GM21526 (cell line): ENCODE results near the gene UBR3.
"Not testable (repeated sequence)": the region's sequence is repeated elsewhere in the genome, so short reads cannot be mapped to it uniquely, and the experiment has no call there.

Experiments used
- ATAC-seq: cut with Tn5 transposase; IDR thresholded peaks from one replicate; pipeline ENCODE4 v1.9.1; 2021; ENCODE audit warnings: moderate library complexity; ENCODE audit not compliant: unreplicated experiment, low FRiP score

UBR3 gene

DNA sequence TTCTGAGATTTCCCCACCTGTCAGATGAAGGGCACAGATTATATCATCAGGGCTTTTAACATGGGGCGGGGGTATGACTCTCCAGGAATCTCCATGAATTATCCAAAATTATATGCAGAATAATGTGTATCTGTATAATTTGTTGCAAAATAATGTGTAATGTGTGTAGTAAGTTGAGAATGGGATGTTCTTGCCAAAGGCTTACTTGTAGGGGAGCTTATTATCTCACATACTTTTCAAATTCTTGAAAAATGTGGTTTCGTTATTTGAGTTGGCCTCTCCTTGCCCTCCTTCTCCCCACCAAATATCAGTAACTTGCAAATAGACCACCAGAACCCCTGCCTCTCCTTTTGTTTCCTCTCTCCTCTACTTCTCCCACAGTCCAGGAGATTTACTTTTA is 35.6 kb downstream of the UBR3 start:
- no peak for ATAC-seq

DNA sequence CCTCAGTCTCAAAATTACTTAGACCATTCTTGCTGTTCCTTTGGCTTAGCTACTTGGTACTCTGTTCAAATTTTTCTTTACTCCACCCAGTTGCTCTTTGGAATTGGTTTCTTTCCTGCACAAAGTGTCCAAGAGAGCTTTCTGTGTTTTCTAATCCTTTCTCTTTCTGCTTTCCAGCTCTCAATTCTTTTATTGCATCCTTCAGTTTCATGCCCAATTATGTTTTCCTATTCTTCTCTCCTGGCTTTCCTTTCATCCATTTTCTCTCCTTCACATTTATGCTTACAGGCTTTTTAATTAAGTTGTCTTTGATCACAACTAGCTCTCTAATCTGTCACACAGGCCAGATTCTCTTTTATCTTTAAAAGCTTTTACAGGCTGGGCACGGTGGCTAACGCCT is 38.2 kb downstream of the UBR3 start:
- no peak for ATAC-seq

DNA sequence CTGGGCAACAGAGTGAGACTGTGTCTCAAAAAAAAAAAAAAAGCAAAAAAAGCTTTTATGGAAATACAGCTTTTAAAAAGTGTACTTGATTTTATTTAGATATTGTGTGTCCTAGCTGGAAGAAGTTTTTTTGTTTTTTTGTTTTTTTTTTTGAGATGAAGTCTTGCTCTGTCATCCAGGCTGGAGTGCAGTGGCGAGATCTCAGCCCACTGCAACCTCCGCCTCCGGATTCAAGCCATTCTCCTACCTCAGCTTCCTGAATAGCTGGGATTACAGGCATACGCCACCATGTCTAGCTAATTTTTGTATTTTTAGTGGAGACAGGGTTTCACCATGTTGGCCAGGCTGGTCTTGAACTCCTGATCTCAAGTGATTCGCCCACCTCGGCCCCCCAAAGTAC is 39.0 kb downstream of the UBR3 start:
- ATAC-seq, result not testable (repeated sequence)

DNA sequence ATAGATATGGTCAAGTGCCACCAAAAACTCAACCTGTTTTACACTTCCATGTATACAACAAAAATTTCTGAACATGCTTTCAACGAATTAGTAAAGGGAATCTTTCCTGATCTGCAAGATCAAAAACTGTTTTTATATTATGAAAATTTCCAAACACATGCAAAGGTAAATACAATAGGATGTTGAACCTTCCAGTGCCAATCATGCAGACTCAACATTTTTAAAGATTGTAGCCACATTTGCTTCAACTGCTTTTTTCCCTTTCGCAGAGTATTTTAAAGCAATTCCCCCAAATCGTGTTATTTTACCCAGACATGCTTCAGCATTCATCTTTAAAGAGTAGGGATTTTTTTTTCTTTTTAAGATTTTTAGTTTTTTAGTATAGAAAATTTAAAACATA is 40.3 kb downstream of the UBR3 start:
- ATAC-seq, result no peak

DNA sequence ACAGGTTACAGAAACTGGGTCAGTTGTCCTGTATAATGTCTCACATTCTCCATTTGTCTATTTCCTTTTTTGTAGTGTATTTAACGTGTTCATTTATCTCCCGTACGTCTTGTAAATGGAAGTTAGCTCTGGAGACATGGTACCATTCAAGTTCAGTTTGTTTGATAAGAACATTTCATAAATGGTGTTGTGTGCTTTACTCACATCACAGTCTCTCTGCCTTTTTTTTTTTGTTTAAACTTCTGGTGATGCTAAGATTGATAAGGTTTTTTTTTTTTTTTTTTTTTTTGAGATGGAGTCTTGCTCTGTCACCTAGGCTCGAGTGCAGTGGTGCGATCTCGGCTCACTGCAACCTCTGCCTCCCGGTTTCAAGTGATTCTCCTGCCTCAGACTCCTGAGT is 41.7 kb downstream of the UBR3 start:
- ATAC-seq, result no peak

DNA sequence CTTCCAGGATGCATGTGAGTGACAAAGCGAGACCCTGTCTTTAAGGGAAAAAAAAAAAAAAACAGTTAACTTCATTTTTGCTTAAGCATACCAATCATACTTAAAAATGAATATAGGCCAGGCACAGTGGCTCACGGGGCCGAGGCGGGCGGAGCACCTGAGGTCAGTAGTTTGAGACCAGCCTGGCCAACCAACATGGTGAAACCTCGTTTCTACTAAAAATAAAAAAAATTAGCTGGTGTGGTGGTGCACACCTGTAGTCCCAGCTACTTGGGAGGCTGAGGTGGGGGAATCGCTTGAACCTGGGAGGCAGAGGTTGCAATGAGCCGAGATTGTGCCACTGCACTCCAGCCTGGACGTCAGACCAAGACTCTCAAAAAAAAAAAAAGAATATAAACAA is 44.1 kb downstream of the UBR3 start:
- ATAC-seq, result not testable (repeated sequence)

DNA sequence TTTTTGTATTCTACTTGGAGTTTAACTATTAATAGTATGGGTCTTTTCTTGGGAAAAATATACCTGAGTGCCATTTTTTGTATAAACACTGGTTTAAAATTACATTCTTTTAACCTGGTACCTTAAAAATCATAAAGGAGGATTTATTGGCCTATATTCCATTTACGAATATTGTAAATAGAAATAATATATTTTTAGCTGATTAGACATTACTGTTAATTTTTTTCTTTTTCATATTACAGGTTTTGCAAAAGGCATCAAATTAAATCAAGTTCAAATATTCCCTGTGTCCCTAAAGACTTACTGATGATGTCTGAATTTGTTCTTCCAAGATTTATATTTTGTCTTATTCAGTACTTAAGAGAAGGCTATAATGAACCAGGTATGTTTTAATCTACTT is 44.7 kb downstream of the UBR3 start:
- ATAC-seq, result no peak

DNA sequence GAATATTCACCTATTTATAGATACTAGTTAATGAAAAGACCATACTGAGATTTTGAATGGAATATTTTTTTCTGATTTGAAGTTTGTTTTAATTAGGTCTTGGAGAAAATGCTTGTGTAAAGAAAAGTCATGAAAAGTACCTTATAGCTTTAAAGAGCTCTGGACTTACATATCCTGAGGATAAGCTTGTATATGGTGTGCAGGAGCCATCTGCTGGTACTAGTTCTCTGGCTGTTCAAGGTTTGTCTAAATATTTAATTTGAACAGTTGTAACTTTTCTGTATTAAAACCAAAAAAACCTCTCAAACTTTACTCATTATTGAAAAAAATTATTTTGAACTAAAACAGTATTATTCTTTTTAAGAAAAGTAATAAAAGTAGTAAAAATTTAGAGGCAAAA is 50.1 kb downstream of the UBR3 start:
- ATAC-seq, result no peak

DNA sequence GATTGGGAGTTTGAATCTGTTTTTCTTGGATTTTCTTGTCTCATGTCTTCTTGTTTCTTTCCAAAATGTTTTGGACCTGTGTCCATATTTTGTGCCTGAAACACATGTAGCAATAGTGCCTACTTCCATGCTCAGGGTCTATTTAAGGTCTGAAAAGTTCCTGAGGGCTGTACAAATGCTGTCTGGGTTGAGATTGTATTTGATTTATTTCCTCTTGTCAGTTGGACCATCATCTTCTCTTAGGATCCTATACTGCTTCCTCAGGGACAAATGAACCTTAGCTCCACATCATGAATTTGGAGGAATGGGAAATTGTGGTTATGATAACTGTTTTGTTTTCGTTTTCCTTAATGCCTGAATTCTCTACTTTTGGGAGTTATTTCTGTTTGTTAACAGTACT is 59.9 kb downstream of the UBR3 start:
- ATAC-seq, result no peak

DNA sequence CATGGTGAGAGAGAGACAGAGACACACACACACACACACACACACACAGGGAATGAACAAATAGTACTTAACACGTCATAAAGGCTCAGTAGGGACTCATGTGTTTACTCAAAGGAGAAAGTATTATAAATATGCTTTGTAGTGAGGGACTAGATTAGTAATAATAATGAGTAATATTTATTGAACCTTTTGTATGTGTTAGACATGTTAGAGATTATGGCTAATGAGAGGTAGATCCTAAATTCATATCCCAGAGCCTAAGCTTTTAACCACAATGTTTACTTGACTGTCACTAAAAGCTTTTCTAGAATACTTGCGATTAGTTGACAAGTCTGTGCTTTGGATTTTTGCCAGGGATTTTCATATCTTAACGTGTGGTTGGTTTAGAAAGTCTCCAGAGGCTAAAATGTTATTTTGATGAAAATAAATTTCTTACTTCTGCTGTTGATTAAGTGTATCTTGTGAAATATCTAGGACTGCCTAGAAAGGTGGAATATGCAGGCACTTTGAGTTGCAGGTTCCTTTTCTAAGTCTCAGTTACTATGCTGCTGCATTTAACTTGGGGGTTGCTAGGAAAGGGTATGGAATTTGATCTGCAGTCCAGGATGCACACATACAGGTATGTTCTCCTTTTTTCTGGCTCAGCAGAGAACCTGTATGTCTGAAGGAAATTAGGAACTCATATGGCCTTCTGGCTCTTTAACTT is 64.5 kb downstream of the UBR3 start:
- no peak for ATAC-seq

DNA sequence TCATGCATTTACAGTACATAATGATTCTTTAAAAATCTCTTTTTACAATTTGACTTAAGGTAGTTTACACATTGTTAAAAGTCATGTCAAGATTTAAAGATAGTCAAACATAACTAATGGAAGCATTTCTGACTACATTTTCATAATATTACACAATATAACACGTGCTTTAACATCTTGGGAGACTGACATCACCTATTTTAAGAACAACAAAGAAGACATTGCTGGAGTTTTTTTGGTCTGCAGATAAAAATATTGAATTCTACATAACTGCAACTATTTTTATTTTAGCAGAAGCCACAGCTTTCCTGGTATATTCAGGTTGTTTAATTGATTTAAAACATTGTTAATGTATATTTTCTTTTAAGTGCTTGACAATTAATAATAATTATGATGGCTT is 65.7 kb downstream of the UBR3 start:
- no peak for ATAC-seq

DNA sequence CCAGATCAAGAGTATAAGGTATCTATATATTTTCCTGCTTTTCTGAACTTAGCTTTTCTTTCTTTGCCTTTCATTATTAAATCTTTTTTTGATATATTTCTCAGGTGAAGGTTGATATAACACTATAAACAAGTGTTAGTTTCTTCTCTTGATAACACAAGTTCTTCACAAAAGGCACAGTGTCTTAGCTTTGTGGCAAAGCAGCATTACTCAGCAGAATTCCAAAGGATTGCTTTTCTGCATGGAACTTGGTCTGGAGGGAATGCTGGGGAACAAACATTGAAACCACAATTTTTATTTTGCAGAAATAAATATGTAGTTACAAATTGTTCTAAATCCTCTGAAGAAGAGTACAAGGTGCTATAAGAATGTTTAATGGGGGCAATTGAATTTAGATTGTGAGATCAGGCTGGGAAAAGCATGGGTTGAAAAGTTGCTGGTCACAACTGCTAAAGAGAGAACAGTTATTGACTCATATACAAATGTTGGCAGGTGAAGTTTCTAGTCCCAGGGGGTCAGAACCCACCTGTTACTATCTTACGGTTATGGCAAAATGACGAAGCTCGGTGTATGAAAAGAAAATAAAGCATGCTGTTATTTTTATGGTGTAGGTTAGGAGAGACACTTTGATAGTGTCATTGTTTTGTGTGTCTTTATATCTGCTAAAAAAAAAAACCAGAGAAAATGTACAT is 68.2 kb downstream of the UBR3 start:
- ATAC-seq, result no peak

DNA sequence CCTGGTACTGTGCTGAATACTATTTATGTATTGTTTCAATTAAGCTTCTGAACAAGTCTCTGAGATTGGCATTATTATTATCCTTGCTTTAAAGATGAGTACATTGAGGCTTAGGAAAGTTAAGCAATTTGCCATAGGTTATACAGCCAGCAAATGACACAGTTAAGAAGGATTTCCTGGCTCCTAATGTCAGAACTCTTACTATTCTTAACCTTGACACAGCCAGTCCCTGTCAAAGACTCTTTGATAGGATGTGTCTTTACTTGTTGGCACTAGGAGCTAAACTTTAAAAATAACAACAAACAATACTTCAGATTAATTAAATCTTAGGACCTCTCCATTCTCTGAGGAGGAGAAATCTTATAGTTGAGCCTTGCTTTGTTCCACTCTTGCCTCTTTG is 70.6 kb downstream of the UBR3 start:
- no peak for ATAC-seq

DNA sequence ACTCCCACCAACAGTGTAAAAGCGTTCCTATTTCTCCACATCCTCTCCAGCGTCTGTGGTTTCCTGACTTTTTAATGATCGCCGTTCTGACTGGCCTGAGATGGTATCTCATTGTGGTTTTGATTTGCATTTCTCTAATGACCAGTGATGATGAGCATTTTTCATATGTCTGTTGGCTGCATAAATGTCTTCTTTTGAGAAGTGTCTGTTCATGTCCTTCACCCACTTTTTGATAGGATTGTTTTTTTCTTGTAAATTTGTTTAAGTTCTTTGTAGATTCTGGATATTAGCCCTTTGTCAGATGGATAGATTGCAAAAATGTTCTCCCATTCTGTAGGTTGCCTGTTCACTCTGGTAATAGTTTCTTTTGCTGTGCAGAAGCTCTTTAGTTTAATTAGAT is 72.8 kb downstream of the UBR3 start:
- not testable (repeated sequence) for ATAC-seq

DNA sequence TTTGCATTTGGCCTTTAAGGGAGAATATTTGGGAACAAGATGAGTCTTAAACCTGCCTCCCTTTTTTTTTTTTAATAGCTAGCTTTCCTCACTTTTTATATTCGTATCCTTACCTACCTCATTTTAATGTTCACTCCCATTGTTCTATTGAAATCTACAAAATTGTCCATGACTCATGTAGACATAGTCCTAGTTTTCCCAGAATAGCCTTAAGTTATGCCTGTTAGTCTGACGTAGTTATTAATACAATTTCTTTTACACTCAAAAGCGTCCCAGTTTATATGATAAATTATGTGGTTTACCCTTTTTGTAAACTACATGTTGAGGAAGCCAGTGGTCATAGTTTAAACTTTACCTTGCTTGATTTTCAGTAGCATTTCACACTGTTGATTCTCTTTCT is 73.4 kb downstream of the UBR3 start:
- no peak for ATAC-seq

DNA sequence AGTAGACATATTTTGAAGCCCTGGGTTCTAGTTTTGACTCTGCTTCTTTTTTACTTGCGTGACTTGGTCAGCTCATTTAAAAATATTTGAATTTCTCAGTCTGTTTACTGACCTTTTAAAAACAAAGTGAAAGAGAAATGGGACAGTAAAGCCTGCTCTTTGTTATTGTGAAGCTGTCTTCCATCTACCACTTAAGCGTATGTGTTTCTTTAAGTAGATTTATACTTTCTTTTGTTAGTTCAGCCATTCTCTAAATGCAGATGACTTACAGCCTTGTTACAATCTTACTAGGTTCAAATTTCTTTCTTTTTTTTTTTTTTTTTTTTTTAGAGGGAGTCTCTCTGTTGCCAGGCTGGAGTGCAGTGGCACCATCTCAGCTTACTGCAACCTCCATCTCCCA is 79.5 kb downstream of the UBR3 start:
- ATAC-seq, result no peak

DNA sequence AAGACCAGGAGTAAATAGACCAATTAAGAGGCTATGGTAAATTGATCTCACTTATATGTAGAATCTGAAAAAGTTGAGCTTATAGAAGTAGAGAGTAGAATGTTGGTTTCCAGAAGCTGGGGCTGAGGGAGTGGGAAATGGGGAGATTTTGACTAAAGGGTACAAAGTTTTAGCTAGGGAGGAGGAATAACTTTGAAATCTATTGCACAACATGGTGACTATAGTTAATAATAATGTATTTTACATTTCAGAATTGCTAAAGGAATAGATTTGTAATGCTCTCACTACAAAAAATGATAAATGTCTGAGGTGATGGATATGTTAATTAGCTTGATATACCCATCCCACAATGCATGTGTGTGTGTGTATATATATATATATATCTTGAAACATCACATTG is 82.1 kb downstream of the UBR3 start:
- no peak for ATAC-seq

DNA sequence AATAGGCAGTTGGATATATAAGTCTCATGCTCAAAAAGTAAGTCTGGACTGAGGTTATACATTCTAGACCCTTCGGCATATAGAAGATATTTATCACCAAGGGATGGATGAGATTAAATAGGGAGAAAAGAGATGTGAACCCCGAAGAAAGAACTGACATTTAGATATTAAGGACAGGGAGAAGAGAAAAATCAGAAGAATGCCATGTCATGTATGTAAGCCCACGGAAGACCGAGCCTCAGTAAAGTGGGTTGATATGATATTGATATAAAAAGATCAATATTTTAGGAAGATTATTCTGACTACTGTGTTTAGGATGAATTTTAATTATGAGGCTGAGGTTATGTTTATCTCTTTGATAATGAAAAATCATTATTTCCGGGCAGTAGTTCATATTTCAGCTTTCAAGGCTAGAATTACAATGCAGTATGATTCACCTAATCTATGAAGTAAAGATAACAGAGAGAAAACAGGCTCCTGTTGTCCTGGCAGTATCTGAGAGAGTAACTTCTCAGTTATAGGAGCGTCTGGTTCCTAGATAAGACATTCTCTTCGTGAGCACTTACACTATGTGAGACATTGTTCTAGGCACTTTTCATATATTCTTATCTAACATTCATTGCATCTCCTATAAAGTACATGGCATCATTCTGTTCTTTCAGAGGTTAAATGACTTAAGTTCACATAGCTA is 83.0 kb downstream of the UBR3 start:
- no peak for ATAC-seq

DNA sequence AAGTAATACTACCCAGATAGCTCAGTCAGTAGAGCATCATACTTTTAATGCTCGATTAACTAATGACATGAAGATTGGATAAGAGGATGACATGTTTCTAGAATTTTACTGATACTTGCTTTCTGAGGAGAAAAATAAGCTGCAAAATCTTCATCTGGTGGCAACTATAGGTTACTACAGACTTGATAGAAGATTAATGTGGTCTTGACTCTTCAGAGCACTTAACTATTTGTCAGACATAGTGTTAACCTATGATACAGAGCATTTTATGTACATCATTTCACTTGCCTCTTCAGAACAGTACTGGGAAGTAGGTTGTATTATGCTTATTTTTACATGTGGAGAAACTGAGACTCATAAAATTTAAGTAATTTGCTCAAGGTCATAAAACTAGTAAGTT is 83.9 kb downstream of the UBR3 start:
- no peak for ATAC-seq

DNA sequence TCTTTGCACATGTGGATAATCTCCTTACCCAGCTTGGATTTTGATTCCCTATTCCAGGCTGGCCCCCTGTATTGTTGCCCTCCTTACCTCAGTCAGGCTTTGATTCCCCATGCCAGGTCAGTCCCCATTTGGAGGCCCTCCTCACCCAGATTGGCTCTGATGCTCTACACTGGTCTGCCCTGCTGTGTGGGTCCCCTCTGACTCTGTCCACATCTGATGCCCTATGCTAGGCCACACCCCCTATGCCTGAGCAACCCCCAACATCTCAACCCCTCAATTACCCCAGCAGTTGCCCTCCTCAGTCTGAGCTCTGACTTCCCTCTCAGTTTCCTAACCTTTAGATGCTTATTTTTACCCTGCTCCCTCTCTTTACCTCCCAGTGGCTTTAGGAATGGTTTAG is 89.4 kb downstream of the UBR3 start:
- ATAC-seq, result no peak

DNA sequence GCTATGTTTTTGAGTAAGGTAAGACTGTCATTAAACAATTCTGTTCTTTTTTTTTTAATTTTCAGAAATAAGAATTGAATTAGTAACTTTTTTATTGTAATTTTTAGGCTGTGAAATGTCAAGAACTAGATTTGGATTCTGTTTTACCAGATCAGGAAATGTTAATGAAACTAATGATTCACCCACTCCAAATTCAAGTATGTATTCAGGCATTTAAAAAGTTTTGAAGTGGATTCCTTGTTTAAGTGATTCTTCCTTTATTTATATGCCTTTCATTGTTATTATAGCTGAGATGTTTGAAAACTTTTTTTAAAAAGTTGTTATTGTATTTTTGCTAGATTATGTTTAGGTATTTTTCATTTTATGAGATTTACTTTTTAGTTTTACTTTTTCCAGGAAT is 96.7 kb downstream of the UBR3 start:
- no peak for ATAC-seq

DNA sequence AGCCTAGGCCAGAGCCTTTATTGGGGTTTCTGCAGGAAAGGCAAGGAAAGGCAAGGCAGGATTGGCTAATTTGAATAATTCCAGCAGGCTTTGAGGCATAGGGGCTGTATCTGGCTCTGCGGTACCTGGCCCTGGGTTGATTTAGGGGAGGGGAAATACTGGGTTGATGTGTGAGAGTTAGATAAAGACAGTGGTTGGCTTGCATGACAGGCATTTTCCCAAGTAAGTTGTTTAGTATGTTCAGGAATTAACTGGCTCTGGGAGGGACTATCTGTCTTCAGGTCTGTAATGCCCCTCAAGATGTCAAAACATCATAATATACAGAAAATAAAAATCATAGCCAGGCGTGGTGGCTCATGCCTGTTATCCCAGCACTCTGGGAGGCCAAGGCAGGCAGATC is 98.7 kb downstream of the UBR3 start:
- no peak for ATAC-seq
